Measurements from ENCODE around the gene PRR35.

- no peak for TF ChIP-seq POLR2A (IDR thresholded peaks at IDR 0.05)
- TF ChIP-seq CTCF (IDR thresholded peaks at IDR 0.05): no peak
Measured at GRCh38 chr16:609316-609715, 49.1 kb downstream of the PRR35 start.
